ENCODE measurements around the gene PCNX2.

DNA sequence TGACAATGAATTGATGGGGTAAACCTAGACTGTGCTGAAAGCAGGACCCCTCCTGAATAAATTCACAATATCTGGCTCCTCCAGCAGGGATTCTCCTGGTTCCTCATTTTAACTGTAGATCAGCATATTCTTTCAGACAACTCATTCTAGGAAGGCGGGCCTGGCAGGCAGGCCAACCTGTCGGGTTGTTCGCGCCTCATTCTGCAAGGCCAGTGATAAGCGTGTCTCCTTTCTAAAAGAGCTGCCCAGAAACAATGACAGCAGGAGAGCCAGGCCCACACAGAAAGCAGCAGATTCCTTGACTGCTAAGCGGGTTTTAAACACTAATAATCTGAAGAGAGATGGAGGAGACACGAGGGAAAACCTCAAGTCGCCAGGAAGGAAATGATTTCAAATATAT lies 275.1 kb downstream of the PCNX2 start:
- TF ChIP-seq, protein P1, sequence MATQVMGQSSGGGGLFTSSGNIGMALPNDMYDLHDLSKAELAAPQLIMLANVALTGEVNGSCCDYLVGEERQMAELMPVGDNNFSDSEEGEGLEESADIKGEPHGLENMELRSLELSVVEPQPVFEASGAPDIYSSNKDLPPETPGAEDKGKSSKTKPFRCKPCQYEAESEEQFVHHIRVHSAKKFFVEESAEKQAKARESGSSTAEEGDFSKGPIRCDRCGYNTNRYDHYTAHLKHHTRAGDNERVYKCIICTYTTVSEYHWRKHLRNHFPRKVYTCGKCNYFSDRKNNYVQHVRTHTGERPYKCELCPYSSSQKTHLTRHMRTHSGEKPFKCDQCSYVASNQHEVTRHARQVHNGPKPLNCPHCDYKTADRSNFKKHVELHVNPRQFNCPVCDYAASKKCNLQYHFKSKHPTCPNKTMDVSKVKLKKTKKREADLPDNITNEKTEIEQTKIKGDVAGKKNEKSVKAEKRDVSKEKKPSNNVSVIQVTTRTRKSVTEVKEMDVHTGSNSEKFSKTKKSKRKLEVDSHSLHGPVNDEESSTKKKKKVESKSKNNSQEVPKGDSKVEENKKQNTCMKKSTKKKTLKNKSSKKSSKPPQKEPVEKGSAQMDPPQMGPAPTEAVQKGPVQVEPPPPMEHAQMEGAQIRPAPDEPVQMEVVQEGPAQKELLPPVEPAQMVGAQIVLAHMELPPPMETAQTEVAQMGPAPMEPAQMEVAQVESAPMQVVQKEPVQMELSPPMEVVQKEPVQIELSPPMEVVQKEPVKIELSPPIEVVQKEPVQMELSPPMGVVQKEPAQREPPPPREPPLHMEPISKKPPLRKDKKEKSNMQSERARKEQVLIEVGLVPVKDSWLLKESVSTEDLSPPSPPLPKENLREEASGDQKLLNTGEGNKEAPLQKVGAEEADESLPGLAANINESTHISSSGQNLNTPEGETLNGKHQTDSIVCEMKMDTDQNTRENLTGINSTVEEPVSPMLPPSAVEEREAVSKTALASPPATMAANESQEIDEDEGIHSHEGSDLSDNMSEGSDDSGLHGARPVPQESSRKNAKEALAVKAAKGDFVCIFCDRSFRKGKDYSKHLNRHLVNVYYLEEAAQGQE (IDR thresholded peaks at IDR 0.05; ENCODE audit: low read depth) = no peak
- TF ChIP-seq, protein P2, sequence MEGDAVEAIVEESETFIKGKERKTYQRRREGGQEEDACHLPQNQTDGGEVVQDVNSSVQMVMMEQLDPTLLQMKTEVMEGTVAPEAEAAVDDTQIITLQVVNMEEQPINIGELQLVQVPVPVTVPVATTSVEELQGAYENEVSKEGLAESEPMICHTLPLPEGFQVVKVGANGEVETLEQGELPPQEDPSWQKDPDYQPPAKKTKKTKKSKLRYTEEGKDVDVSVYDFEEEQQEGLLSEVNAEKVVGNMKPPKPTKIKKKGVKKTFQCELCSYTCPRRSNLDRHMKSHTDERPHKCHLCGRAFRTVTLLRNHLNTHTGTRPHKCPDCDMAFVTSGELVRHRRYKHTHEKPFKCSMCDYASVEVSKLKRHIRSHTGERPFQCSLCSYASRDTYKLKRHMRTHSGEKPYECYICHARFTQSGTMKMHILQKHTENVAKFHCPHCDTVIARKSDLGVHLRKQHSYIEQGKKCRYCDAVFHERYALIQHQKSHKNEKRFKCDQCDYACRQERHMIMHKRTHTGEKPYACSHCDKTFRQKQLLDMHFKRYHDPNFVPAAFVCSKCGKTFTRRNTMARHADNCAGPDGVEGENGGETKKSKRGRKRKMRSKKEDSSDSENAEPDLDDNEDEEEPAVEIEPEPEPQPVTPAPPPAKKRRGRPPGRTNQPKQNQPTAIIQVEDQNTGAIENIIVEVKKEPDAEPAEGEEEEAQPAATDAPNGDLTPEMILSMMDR (IDR thresholded peaks at IDR 0.05 in 2 of 3, conservative IDR thresholded peaks at IDR 0.05 in 1 of 3; ENCODE audit: borderline replicate concordance in 1 of 3, insufficient read depth in 1 of 3, low read depth in 2 of 3, low read length in 2 of 3) = no peak
- no peak for TF ChIP-seq EZH2 (IDR thresholded peaks at IDR 0.05)

All from HCT116 (cell line).